NCI-H146 (cell line): ENCODE results near the gene CNTN5.

ENCODE experiments used
- DNase-seq: peaks from one replicate; lab custom pipeline; 2025; lab: John Stamatoyannopoulos, UW

CNTN5 gene

DNA sequence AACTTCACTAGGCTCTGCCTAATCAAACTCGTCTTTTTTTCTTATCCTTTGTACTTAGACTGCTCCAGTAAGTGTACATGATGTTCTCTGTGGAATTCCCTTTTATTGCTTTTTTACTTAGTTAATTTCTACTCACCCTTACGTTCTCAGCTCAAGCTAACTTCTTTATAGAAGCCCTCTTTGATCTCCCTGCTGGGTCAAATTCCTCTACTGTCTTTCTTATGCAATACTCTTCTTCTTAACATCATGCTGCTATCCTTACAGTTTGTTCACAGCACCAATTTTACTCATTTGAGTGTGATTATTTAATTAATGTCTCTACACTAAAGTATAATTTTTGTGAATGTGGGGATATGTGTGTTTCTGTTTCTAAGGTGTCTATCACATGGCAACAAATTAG, 498.3 kb downstream of the CNTN5 start:
- DNase-seq: no peak

- no peak for DNase-seq
Measured at GRCh38 chr11:99522467-99523173, 501.9 kb downstream of the CNTN5 start.

- DNase-seq: no peak
Measured at GRCh38 chr11:99531468-99531867, 510.7 kb downstream of the CNTN5 start.

GRCh38 chr11:99534812-99535211, 514.1 kb downstream of the CNTN5 start:
- DNase-seq: no peak

GRCh38 chr11:99535406-99535805, 514.7 kb downstream of the CNTN5 start:
- no peak for DNase-seq

- DNase-seq: no peak
Measured at GRCh38 chr11:99535819-99536218, 515.1 kb downstream of the CNTN5 start.

- DNase-seq: peak; percentile 5
Measured at GRCh38 chr11:99537681-99538080, 516.9 kb downstream of the CNTN5 start.

DNA sequence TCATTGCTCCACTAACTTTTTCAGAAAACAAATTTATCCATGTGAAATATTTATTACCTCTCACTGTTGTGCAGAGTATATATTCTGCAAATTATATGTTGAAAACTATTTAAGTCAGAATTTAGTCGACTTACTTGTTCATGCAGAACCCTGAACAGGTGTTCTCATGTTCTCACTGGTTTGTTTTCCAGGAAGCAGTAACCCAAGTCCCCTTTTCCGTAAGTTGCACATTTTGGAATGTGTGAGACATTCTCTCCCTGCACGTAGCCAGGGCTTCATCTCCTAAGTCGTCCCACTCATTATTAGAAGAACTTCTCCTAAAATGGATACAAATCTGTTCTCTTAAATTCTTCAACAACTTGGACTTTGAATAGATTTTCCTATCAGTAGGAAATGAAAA, 524.9 kb downstream of the CNTN5 start:
- no peak for DNase-seq

DNA sequence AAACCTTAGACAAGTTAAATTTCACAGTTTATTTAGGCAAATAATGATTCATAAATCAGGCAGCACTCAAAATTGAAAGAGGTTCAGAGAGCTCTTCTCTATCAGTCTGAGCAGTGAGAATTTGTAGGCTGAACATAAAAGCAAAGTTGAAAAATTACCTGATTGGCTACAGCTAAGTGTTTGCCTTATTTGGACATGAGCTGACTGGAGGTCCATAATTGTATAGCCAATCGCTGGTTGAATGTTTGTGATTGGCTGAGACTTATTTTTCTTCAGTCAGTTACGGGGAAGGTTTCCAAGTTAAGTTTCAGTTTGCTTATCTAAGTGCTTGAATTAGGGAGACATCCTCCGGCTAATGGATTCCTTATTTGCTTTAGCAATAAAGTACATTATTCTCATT, 527.5 kb downstream of the CNTN5 start:
- DNase-seq: no peak

DNA sequence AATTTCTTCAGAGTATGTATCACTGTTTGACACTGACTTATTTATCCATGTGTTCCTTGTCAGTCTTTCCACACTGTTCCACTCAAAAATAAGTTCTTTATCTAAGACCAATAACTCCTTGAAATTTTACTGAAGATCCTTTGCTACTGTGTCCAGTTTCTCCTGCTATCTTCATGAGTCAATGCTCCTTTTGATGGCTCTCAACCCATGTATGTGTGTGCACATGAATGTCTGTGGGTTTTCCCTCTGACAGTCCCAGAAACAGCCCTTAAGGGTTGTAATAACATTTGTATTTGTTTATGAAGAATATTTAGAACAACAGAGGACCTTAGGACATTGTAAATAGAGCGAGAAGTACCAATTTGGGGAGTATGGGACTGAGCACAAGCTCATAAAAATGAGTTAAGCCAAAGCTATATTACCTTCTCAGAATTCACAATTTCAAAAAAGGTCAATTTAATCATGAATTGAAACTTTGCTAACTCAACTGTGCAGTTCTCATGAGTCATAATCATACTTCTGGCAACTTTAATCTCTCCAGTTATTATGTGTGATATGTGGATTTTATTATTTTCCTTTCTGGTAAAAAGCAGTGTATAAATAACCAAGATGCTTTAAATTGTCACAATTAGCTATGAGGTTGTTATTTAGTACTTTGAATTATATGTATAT, 533.6 kb downstream of the CNTN5 start:
- no peak for DNase-seq

DNA sequence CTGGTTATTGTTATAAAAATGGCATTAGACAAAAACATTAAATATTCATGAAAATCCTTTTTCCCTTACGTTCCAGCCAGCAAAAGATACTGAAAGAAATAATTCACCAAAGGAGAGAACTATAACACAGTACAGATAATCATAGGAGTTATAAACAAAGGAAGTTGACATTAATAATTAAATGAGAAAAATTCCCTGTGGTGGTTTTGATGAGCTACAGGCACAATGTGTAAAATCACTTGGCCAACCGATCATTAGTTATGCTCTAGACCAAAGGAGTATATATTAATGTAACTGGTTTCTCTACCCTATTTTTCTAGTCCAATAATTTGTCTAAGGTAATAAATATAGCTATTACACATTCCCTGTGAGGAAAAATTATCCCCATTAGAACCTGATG, 534.7 kb downstream of the CNTN5 start:
- DNase-seq: no peak

- DNase-seq: no peak
Measured at GRCh38 chr11:99565333-99565732, 544.6 kb downstream of the CNTN5 start.

GRCh38 chr11:99567334-99567956, 546.7 kb downstream of the CNTN5 start:
- DNase-seq: peak; percentile 1

DNA sequence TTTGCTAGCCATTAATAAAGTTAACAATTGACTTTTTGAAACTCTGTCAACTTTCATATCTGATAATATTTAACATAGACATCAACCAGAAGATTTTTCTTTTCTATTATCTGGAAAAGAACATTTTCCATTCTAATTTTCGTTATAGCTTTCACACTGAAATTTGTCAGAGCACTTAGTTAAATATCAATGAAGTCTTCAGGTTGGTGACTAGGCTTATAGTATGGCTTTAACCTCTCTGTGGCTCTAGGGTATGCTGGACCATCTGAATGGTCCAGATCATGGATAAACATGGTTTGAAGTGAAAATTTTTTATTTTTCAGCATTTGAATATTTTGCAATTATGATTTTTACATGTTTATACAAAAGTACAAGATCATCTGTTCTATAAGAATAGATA, 548.1 kb downstream of the CNTN5 start:
- DNase-seq: no peak

DNA sequence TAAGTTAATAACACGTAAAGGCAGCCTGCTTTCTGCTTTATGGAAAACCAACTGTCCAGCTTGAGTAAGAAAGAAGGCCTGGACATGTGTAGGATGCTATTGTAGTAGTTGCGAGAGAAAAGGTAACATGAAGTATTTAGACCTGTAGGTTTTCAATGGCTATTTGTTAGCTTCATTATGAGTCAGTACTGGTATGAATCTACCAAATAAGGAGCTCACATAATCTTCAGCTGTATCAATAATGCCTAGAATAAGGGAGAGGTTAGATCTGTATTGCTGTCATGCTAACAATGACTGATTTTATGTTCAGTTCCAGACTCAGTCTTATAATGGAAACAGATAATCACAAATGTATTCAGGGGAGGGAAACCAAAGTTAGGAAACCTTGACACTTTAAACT, 550.3 kb downstream of the CNTN5 start:
- no peak for DNase-seq

GRCh38 chr11:99584830-99585229, 564.1 kb downstream of the CNTN5 start:
- no peak for DNase-seq

DNA sequence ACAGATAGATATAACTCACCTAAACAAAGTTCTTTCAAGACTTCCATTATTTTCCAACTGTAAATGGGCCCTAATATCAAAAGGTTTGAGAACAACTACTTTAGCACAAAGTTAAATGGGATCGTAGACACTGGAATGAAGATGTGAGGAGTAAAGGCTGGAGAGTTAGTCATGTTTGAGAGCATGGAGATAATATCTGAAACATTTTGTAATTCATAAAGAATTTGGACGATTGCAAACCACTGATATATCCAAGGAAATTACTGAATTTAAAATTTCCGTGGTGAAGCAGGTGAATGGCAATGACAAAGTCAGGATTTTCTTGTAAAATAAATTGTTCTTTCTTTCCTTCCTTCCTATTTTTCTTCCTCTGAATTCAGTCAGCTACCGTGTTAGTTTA, 564.9 kb downstream of the CNTN5 start:
- DNase-seq: no peak

DNA sequence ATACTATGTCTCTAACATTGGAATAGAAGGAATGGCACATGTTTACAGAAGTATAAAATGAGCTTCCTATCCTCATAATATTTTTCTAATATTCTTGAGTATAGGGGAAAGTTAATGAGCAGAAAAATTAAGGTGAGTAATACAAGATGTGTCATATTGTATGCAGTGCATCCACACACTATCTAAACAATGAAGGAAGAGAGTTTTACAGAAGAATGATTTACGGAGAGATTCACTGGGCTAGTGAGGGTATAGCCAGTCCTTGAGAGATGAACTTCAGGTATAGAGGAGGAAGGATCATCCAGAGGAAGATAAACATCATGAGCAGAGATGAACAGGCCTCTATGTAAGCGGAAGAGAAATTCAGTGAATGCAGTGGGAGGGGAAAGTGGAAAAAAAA, 569.0 kb downstream of the CNTN5 start:
- no peak for DNase-seq

GRCh38 chr11:99592266-99592665, 571.5 kb downstream of the CNTN5 start:
- DNase-seq: no peak

GRCh38 chr11:99593197-99593596, 572.4 kb downstream of the CNTN5 start:
- no peak for DNase-seq

- DNase-seq: no peak
Measured at GRCh38 chr11:99601179-99601578, 580.4 kb downstream of the CNTN5 start.

DNA sequence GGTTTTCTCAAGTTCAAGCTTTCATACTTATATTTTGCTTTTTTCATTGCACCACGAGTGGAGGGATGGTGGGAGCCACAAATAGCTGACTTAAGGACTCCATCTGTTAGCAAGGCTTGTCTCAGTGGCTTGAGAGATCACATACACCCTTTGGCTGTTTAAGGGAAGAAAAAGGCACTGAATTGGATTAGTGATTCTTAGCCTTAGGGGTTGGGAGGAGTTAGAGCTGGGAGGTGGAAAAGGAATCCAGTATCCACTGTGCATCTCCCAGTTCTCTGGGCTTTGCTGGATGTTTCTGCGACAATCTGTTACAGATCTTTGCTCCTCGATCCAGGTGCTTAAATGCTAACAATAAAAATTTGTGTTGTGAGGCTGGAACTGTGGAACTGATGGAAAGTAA, 593.6 kb downstream of the CNTN5 start:
- no peak for DNase-seq

- DNase-seq: no peak
Measured at GRCh38 chr11:99630629-99631028, 609.9 kb downstream of the CNTN5 start.
